DND-41 (cell line): Measurements from ENCODE around the gene PIGV.

Experiments used
- EZH2 ChIP-seq: IDR thresholded peaks from 3 replicates; pipeline ENCODE4 v1.6.1; 2012; ENCODE audit warnings: borderline replicate concordance, low read depth, mild to moderate bottlenecking, moderate library complexity, low read length, inconsistent platforms; ENCODE audit not compliant: severe bottlenecking
- TF ChIP-seq, protein P1 (sequence below): IDR thresholded peaks from 2 replicates; pipeline ENCODE4 v1.5.1; 2012; ENCODE audit warnings: borderline replicate concordance, low read length, moderate library complexity, mild to moderate bottlenecking; ENCODE audit not compliant: poor library complexity, severe bottlenecking; ENCODE audit errors: extremely low read depth

DNA sequence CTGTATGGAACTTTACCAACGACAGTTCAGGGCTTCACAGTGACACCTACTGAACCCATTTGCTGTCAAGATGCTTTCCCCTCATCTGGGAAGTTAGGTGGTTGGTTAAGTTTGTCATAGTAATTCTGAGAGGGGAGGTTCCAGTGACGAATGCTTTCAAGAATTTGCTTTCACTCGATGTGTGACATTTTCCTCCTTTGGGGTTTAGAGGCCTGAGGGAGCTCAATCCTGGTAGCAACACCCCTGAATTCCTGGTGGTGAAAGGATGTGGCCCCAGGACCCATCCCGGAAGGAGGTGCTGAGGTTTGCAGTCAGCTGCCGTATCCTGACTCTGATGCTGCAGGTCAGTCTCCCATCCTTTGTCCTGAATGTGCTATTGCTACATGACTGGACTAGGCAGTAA is 2.8 kb downstream of the PIGV start:
- TF ChIP-seq, protein P1, sequence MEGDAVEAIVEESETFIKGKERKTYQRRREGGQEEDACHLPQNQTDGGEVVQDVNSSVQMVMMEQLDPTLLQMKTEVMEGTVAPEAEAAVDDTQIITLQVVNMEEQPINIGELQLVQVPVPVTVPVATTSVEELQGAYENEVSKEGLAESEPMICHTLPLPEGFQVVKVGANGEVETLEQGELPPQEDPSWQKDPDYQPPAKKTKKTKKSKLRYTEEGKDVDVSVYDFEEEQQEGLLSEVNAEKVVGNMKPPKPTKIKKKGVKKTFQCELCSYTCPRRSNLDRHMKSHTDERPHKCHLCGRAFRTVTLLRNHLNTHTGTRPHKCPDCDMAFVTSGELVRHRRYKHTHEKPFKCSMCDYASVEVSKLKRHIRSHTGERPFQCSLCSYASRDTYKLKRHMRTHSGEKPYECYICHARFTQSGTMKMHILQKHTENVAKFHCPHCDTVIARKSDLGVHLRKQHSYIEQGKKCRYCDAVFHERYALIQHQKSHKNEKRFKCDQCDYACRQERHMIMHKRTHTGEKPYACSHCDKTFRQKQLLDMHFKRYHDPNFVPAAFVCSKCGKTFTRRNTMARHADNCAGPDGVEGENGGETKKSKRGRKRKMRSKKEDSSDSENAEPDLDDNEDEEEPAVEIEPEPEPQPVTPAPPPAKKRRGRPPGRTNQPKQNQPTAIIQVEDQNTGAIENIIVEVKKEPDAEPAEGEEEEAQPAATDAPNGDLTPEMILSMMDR, result no peak
- TF ChIP-seq EZH2, result no peak
